GM12878 (cell line): ENCODE results near the gene PTPN14. TPM values are rescaled to one million over a fixed set of nuclear protein-coding genes. Genes with fewer than 3 reads are reported as not detected.
A peak's percentile ranks its signal among the peaks of the same experiment; 100 is the strongest.

Source experiments
- ATAC-seq: fragments of 200-7000 bp; cut with Tn5 transposase; 3 replicates; pipeline ENCODE4 v1.9.1; 2020; ENCODE audit warnings: mild to moderate bottlenecking, moderate library complexity
- BruUV-seq: library from RNA; stranded (reverse); fragments of 400-500 nt; replicated peaks from 2 replicates; lab custom pipeline; 2021; lab: Mats Ljungman, UMichigan
- CTCF ChIA-PET: fragments of 300-600 bp; sonication (Branson Sonifier 250); formaldehyde crosslinking; extraction: SDS; loops from one replicate; lab custom pipeline; 2021; ENCODE audit warnings: inconsistent platforms; lab: Yijun Ruan, JAX
- POLR2A ChIA-PET: fragments of 350-600 bp; formaldehyde crosslinking; extraction: SDS; loops from one replicate; lab custom pipeline; 2021; ENCODE audit warnings: inconsistent platforms; lab: Charles Lee
- RAD21 ChIA-PET: fragments of 300-600 bp; sonication (Branson Sonifier 250); formaldehyde crosslinking; loops from one replicate; lab custom pipeline; 2023; ENCODE audit warnings: antibody characterized with exemption; ENCODE audit not compliant: unreplicated experiment; lab: Charles Lee
- SMC1A ChIA-PET: fragments of 300-600 bp; sonication (Branson Sonifier 250); formaldehyde crosslinking; loops from one replicate; lab custom pipeline; 2023; ENCODE audit not compliant: unreplicated experiment, uncharacterized antibody; lab: Charles Lee
- DNase-seq: peaks from one replicate; pipeline ENCODE4 v3.0.0-alpha.2; 2011; ENCODE audit warnings: low read depth, low spot score
- FAIRE-seq: peaks from 3 replicates; lab custom pipeline; 2011; peaks lifted over from hg19 to GRCh38; lab: Jason Lieb, UNC
- H2AFZ ChIP-seq: 2 replicates; pipeline ENCODE4 v1.6.0; 2011; ENCODE audit warnings: low read depth, low read length, control low read depth; ENCODE audit not compliant: control insufficient read depth
- H3K27ac ChIP-seq: 2 replicates; pipeline ENCODE4 v1.5.1; 2011; ENCODE audit warnings: control low read depth; ENCODE audit not compliant: control insufficient read depth, insufficient read depth
- H3K27me3 ChIP-seq, 2 experiments: replicated peaks in 1 of 2; 2 replicates each; pipeline versions ENCODE4 v1.6.0 to v1.6.1; 2011; ENCODE audit warnings: low read length in 1 of 2; ENCODE audit not compliant: control insufficient read depth in 2 of 2, insufficient read depth in 2 of 2
- H3K36me3 ChIP-seq, 2 experiments: 2 replicates each; pipeline ENCODE4 v1.5.1; 2011; ENCODE audit warnings: low read length in 1 of 2; ENCODE audit not compliant: control insufficient read depth in 2 of 2, insufficient read depth in 2 of 2
- H3K4me1 ChIP-seq: 2 replicates; pipeline ENCODE4 v1.6.1; 2011; ENCODE audit warnings: mild to moderate bottlenecking, low read length, moderate library complexity, mixed read lengths; ENCODE audit not compliant: control insufficient read depth, insufficient read depth
- H3K4me2 ChIP-seq: 2 replicates; pipeline ENCODE4 v1.6.0; 2011; ENCODE audit warnings: control low read depth; ENCODE audit not compliant: control insufficient read depth, insufficient read depth
- H3K4me3 ChIP-seq: fragments of 200-600 bp; sonication (generic); 2 replicates; pipeline ENCODE4 v1.5.1; 2016
- H3K79me2 ChIP-seq: 2 replicates; pipeline ENCODE4 v1.6.0; 2011; ENCODE audit warnings: low read length; ENCODE audit not compliant: control insufficient read depth, insufficient read depth
- H3K9ac ChIP-seq: 2 replicates; pipeline ENCODE4 v1.8.0; 2011; ENCODE audit warnings: low read length, control low read depth, mixed read lengths; ENCODE audit not compliant: control insufficient read depth, insufficient read depth
- H3K9me3 ChIP-seq: replicated peaks from 3 replicates; pipeline ENCODE4 v1.5.1; 2011; ENCODE audit warnings: mild to moderate bottlenecking, low read length; ENCODE audit not compliant: control insufficient read depth, insufficient read depth
- H4K20me1 ChIP-seq: 2 replicates; pipeline ENCODE4 v1.6.0; 2011; ENCODE audit not compliant: control insufficient read depth, insufficient read depth
- CHD4 ChIP-seq: fragments of 200-600 bp; sonication (generic); IDR thresholded peaks from 2 replicates; pipeline ENCODE4 v1.6.1; 2016; ENCODE audit warnings: mild to moderate bottlenecking
- CREM ChIP-seq: IDR thresholded peaks from 2 replicates; pipeline ENCODE4 v1.6.1; 2014; ENCODE audit warnings: antibody characterized with exemption, low read depth
- DPF2 ChIP-seq: fragments of 450-650 bp; IDR thresholded peaks from 2 replicates; pipeline ENCODE4 v1.6.1; 2017; ENCODE audit warnings: mild to moderate bottlenecking
- FOXM1 ChIP-seq: IDR thresholded peaks from 2 replicates; pipeline ENCODE4 v1.6.1; 2012; ENCODE audit warnings: low read depth, mild to moderate bottlenecking, inconsistent platforms, low read length, moderate library complexity
- GABPA ChIP-seq: IDR thresholded peaks from 2 replicates; pipeline ENCODE4 v1.6.1; 2014; ENCODE audit warnings: antibody characterized with exemption, low read depth, mild to moderate bottlenecking, inconsistent platforms
- HDAC6 ChIP-seq: fragments of 200-600 bp; sonication (generic); IDR thresholded peaks from one replicate; pipeline ENCODE4 v1.8.0; 2017; ENCODE audit warnings: antibody characterized with exemption; ENCODE audit not compliant: unreplicated experiment
- RAD51 ChIP-seq: fragments of 450-650 bp; IDR thresholded peaks from 2 replicates; pipeline ENCODE4 v1.6.1; 2016; ENCODE audit warnings: moderate library complexity, mild to moderate bottlenecking, inconsistent platforms
- REST ChIP-seq: IDR thresholded peaks from 2 replicates; pipeline ENCODE4 v1.6.1; 2012; ENCODE audit warnings: mild to moderate bottlenecking, low read depth, low read length
- TAF1 ChIP-seq: IDR thresholded peaks from 2 replicates; pipeline ENCODE4 v1.6.1; 2011; ENCODE audit warnings: mild to moderate bottlenecking, low read depth, low read length, borderline replicate concordance
- TCF12 ChIP-seq: IDR thresholded peaks from 2 replicates; pipeline ENCODE4 v1.6.1; 2011; ENCODE audit warnings: low read depth, mild to moderate bottlenecking, low read length
- WRNIP1 ChIP-seq: IDR thresholded peaks from 2 replicates; pipeline ENCODE4 v1.6.1; 2011; ENCODE audit warnings: low read depth, low read length, improper control_type of control experiment, borderline replicate concordance
- ZNF24 ChIP-seq: fragments of 450-650 bp; IDR thresholded peaks from 2 replicates; pipeline ENCODE4 v1.6.1; 2017; ENCODE audit warnings: antibody characterized with exemption, mild to moderate bottlenecking
- ZNF384 ChIP-seq: IDR thresholded peaks from 2 replicates; pipeline ENCODE4 v1.6.1; 2012; ENCODE audit warnings: low read depth, mild to moderate bottlenecking, low read length, improper control_type of control experiment, borderline replicate concordance
- WGBS: methylation state at CpG from one replicate; pipeline ENCODE4 v1.1.6; 2016; ENCODE audit warnings: low lambda C conversion rate; ENCODE audit not compliant: insufficient replicate concordance, insufficient coverage; ENCODE audit errors: missing lambda C conversion rate; 5-methylcytosine and 5-hydroxymethylcytosine counted together
- in situ Hi-C: fragments of 300-500 bp; cut with MboI; formaldehyde crosslinking; loops from 9 replicates; pipeline ENCODE4 v1.14.3; 2018; ENCODE audit warnings: mixed read lengths
- intact Hi-C: fragments of 100-400 bp; cut with micrococcal nuclease; formaldehyde crosslinking; loops from one replicate; pipeline ENCODE4 v1.14.2; 2022; ENCODE audit not compliant: unreplicated experiment
- polyA plus RNA-seq, 11 experiments: library from polyadenylated mRNA; depleted of rRNA in 4 of 11; unstranded in 6 of 11; stranded (reverse) in 5 of 11; fragments of >200 nt; fragmentation: Nextera tagmentation in 4 of 11; fragmentation: Illumina TruSeq in 1 of 11; extraction: Ambion mirVana in 4 of 11; extraction: Trizol in 1 of 11; gene quantifications; 1 replicate in 1 of 11; 2 replicates in 10 of 11; pipeline versions ENCODE4 v1.2.1 to v1.2.3, GENCODE V29; 2011 to 2016; ENCODE audit warnings: inconsistent platforms in 2 of 11, missing spikeins in 2 of 11, low read depth in 1 of 11
- total RNA-seq, 4 experiments: library from RNA; depleted of rRNA in 3 of 4; stranded (reverse); fragments of >200 nt in 3 of 4; fragmentation: Illumina TruSeq in 1 of 4; extraction: Trizol in 1 of 4; gene quantifications; 2 replicates each; pipeline versions ENCODE4 v1.2.1 to v1.2.3, GENCODE V29; 2013 to 2021
- TF ChIP-seq, protein P1 (sequence below): fragments of 450-650 bp; formaldehyde crosslinking; IDR thresholded peaks from 2 replicates; pipeline ENCODE4 v1.4.0; 2022; ENCODE audit warnings: mild to moderate bottlenecking, moderate library complexity
- TF ChIP-seq, protein P2 (sequence below): fragments of 450-650 bp; formaldehyde crosslinking; IDR thresholded peaks from 2 replicates; pipeline ENCODE4 v1.4.0; 2020; ENCODE audit warnings: mild to moderate bottlenecking, moderate library complexity

PTPN14 gene
- total and polyA plus RNA-seq, 10 of the 15 experiments (the other 5 are each of a cell fraction or from before 2014, with no cell fraction given), result 0.05 to 5.1 (median 0.44) TPM

DNA sequence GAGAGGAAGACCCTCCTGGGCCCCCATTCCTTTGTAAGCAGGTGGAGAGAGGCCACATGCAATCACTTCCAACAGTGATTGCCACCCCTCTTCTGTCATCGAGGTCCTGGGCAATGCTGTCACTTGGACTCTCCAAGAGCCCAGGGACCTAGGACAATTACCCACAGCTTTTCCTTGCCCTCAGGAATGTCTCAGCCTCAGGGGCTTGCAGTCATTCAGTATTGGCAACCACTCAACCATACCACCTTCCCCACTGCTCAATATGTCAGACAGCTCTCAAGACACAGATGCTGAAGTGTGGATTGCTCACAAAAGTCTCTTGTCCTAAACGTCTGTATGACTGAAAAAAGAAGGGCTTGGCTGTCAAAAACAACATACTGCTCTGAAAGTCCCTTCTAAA is 87.8 kb downstream of the PTPN14 start:
- ChIA-PET POLR2A (interaction anchor here (1.1 to 1.6 kb wide), 2 partner anchors 9 to 12 kb away, joined by 3 to 5 read pairs; no protein-coding TSS in a partner anchor), RAD21 (no interaction called here), CTCF (interaction anchor here (0.7 kb wide), 1 partner anchor 22 kb away, joined by 3 read pairs; no protein-coding TSS in a partner anchor), SMC1A (interaction anchor here (1.0 to 3.9 kb wide), 4 partner anchors 10 to 34 kb away, joined by 3 to 16 read pairs (median 4); no protein-coding TSS in a partner anchor)
- in situ Hi-C loops (no loop called here), intact Hi-C loops (no loop called here)
- Histone ChIP-seq H3K9ac (no peak overlapping the region), H3K4me1 (no peaks in the 10 kb centered on the region), H3K27me3 (no peaks in the 10 kb centered on the region; a peak in 1 of 4 replicates), H2AFZ (no peak overlapping the region), H3K4me2 (no peak overlapping the region), H3K4me3 (no peak overlapping the region), H3K27ac (no peak overlapping the region), H3K36me3 (no peaks in the 10 kb centered on the region), H4K20me1 (no peaks in the 10 kb centered on the region), H3K79me2 (no peaks in the 10 kb centered on the region), H3K9me3 (no peaks in the 10 kb centered on the region)
- no TSS peak for BruUV-seq
- FAIRE-seq (no peak), DNase-seq (no peak), ATAC-seq (peak; percentile 22; the same call in 2 of the 3 replicates)
- 0% methylated on average over 2 of the region's 2 CpGs for WGBS
- TF ChIP-seq ZNF384, result no peak
- TF ChIP-seq RAD51, result no peak
- TF ChIP-seq FOXM1, result no peak
- no peak for TF ChIP-seq CHD4
- TF ChIP-seq WRNIP1, result no peak
- TF ChIP-seq DPF2, result no peak
- TF ChIP-seq ZNF24, result no peak
- TF ChIP-seq CREM, result no peak
- TF ChIP-seq GABPA, result no peak
- TF ChIP-seq, protein P1, sequence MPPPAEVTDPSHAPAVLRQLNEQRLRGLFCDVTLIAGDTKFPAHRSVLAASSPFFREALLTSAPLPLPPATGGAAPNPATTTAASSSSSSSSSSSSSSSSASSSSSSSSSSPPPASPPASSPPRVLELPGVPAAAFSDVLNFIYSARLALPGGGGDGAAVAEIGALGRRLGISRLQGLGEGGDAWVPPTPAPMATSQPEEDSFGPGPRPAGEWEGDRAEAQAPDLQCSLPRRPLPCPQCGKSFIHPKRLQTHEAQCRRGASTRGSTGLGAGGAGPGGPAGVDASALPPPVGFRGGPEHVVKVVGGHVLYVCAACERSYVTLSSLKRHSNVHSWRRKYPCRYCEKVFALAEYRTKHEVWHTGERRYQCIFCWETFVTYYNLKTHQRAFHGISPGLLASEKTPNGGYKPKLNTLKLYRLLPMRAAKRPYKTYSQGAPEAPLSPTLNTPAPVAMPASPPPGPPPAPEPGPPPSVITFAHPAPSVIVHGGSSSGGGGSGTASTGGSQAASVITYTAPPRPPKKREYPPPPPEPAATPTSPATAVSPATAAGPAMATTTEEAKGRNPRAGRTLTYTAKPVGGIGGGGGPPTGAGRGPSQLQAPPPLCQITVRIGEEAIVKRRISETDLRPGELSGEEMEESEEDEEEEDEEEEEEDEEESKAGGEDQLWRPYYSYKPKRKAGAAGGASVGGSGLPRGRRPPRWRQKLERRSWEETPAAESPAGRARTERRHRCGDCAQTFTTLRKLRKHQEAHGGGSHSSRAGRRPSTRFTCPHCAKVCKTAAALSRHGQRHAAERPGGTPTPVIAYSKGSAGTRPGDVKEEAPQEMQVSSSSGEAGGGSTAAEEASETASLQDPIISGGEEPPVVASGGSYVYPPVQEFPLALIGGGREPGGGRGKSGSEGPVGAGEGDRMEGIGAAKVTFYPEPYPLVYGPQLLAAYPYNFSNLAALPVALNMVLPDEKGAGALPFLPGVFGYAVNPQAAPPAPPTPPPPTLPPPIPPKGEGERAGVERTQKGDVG (CRISPR knock-in tag), result no peak
- TF ChIP-seq TCF12, result no peak
- TF ChIP-seq TAF1, result no peak
- TF ChIP-seq, protein P2, sequence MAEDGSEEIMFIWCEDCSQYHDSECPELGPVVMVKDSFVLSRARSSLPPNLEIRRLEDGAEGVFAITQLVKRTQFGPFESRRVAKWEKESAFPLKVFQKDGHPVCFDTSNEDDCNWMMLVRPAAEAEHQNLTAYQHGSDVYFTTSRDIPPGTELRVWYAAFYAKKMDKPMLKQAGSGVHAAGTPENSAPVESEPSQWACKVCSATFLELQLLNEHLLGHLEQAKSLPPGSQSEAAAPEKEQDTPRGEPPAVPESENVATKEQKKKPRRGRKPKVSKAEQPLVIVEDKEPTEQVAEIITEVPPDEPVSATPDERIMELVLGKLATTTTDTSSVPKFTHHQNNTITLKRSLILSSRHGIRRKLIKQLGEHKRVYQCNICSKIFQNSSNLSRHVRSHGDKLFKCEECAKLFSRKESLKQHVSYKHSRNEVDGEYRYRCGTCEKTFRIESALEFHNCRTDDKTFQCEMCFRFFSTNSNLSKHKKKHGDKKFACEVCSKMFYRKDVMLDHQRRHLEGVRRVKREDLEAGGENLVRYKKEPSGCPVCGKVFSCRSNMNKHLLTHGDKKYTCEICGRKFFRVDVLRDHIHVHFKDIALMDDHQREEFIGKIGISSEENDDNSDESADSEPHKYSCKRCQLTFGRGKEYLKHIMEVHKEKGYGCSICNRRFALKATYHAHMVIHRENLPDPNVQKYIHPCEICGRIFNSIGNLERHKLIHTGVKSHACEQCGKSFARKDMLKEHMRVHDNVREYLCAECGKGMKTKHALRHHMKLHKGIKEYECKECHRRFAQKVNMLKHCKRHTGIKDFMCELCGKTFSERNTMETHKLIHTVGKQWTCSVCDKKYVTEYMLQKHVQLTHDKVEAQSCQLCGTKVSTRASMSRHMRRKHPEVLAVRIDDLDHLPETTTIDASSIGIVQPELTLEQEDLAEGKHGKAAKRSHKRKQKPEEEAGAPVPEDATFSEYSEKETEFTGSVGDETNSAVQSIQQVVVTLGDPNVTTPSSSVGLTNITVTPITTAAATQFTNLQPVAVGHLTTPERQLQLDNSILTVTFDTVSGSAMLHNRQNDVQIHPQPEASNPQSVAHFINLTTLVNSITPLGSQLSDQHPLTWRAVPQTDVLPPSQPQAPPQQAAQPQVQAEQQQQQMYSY (CRISPR knock-in tag), result no peak
- TF ChIP-seq REST, result no peak
- TF ChIP-seq HDAC6, result no peak
